ENCODE measurements around the gene PRKAB1.
"Not testable (repeated sequence)": the region's sequence is repeated elsewhere in the genome, so short reads cannot be mapped to it uniquely, and the experiment has no call there.

The PRKAB1 gene, protein sequence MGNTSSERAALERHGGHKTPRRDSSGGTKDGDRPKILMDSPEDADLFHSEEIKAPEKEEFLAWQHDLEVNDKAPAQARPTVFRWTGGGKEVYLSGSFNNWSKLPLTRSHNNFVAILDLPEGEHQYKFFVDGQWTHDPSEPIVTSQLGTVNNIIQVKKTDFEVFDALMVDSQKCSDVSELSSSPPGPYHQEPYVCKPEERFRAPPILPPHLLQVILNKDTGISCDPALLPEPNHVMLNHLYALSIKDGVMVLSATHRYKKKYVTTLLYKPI

DNA sequence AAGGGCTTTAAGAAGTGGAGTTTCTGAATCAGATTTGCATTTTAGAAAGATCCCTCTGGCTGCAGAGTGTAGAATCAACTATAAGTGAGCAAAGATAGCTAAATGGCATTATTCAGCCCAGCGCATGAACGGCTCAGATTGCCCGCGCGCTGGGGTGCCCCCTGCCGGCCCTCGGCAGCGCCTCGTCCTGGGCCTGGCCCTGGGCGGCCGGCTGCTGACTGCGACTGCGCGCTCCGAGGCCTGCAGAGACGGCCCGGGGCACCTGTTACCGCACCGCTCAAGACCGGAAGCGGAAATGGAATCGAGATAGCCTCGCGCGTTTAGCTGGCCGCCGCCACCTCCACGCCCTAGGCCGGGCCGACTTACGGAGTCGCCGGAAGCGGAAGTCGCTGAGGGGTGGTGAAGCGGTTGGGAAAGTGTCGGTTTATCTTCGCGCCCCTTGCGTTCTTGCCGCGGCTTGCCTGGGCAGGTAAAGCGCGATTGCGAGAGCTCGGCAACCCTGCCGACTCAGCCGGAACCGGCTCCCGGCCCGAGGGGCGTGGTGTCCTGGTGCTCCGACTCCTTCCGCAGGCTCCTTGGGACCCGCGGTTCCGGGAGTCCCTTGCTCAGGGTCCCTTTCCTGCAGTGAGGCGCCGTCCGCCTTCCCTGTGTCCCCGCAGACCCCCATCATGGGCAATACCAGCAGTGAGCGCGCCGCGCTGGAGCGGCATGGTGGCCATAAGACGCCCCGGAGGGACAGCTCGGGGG is at the start of gene PRKAB1:
PRKAB1 (plus strand) TSS at position 557 of the 747 bp plus-strand sequence; CDS start at position 669, 112 bp downstream.
- DNase-seq (ENCODE audit: extremely low read depth in 1 of 2, low read depth in 1 of 2): peak; percentile 85 to 89

DNA sequence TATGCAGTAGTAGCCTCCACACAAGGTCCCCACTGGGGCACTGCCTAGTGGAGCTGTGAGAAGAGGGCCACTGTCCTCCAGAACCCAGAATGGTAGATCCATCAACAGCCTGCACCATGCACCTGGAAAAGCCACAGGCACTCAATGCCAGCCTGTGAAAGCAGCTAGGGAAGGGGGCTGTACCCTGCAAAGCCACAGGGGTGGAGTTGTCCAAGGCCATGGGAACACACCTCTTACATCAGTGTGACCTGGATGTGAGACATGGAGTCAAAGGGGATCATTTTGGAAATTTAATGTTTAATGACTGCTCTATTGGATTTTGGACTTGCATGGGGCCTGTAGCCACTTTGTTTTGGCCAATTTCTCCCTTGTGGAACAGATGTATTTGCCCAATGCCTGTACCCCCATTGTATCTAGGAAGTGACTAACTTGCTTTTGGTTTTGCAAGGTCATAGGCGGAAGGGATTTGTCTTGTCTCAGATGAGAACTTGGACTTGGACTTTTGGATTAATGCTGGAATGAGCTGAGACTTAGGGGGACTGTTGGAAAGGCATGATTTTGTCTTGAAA is 49.5 kb upstream of the PRKAB1 start:
- not testable (repeated sequence) for DNase-seq (ENCODE audit: extremely low read depth in 1 of 2, low read depth in 1 of 2)

DNA sequence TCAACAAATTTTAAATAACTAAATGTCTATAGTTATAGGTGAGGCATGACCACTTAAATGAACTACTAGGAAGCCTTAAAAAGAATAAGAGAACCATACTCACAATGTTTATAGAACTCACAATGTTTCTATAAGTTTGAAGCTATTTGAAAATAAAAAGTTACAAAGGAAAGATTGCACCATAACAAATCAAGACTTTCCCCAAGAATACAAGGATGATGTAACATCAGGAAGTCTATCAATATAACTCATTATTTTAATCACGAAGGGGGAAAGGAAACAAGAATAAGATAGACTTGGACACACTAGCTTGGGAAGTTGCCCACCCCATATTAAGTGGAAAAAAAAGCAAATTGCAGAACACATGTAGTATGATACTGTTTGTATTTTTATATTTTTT is 47.4 kb upstream of the PRKAB1 start:
- no peak for DNase-seq (ENCODE audit: extremely low read depth in 1 of 2, low read depth in 1 of 2)

DNA sequence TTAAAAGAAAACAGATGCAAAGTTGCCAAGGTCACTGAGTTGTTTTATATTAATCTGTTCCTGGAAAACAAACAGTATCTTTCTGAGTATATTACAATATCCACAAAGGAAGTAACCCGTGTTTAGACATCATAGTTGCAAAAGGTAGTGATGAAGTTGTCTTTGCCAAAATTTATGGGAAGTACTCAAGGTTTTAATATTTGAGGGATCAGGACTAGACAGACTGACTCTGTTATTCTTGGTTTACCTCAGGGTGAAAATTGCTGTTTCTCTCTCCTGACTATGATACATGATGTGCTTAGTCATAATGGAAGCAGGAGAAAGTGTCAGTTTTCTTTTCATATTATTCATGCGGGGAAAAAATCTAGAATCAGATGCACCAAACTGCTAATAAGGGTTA is 46.1 kb upstream of the PRKAB1 start:
- DNase-seq (ENCODE audit: extremely low read depth in 1 of 2, low read depth in 1 of 2): no peak

DNA sequence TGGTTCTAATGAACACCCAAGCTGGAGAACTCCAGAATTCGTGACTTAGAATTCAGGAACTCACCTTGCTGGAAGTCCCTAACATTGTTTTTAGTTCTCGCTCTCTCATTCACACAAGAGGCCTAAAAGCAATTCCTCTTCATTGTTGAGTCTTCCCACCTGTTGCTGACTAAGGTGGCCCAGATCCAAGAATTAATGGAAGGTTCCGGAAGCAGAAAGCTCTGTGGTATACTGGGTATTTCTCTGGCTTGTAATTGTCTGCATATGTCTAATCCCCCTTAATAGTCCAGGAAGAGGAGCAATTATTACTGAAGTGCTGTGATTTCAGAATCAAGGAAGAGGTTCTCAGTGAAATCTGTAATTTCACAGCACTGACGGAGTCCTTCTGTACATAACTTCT is 43.0 kb upstream of the PRKAB1 start:
- DNase-seq (ENCODE audit: extremely low read depth in 1 of 2, low read depth in 1 of 2): no peak

DNA sequence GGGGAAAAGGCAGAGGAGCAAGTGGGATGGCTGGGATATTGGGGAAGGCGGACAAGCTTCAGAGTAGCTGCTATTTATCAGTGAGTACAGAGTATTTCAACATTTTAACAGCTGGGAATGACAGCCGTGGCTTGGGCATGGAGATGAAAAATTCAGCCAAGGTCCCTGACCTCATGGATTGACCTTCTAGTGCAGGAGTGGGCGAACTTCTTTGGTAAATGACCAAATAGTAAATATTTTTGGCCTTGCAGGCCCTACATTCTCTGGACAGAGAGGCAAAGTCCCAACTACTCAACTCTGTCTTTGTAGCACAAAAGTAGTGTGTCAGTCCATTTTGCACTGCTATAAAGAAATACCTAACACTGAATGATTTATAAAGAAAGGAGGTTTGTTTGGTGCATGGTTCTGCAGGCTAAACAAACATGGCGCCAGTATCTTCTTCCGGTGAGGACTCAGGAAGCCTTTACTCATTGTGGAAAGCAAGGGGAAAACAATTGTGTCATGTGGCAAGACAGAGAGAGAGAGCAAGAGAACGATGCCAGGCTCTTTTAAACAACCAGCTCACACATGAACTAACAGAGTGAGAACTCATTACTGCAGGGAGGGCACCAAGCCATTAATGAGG is 40.8 kb upstream of the PRKAB1 start:
- no peak for DNase-seq (ENCODE audit: extremely low read depth in 1 of 2, low read depth in 1 of 2)

DNA sequence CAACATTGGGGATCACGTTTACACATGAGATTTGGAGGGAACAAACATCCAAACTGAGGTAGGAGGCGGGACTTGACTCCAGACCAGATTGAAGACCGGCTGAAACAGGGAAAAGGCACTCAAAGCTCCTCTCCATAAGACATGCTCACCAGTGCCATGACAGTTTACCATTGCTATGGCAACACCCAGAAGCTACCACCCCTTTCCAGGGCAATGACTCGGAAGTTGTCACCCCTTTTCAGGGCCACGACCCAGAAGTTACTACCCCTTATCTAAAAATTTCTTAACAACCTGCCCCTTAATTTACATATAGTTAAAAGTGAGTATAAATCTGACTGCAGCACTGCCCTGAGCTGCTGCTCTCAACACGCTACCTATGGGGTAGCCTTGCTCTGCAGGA is 40.2 kb upstream of the PRKAB1 start:
- DNase-seq (ENCODE audit: extremely low read depth in 1 of 2, low read depth in 1 of 2): no peak

DNA sequence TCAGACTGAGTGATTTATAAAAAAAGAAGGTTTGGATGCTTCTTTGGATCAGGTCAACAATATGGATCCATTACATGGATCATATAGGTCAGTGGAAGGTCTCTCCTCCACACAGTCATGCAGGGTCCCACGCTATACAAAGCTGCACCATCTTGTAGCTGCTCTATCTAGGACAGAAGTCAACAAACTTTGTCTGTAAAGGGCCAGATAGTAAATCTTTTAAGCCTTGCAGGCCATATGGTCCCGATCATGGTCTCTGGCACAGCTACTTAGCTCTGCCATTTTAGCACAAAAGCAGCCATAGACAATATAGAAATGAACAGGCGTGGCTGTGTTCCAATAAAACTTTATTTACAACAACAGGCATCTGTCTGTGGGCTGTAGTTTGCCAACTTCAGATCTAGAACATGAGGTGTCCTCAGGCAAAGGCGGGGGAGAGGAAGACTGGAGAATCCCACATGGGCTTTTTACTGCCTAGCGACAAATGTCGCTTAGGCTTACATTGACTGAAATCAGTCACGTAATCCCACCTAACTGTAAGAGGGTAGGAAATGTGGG is 37.6 kb upstream of the PRKAB1 start:
- DNase-seq (ENCODE audit: extremely low read depth in 1 of 2, low read depth in 1 of 2): no peak

DNA sequence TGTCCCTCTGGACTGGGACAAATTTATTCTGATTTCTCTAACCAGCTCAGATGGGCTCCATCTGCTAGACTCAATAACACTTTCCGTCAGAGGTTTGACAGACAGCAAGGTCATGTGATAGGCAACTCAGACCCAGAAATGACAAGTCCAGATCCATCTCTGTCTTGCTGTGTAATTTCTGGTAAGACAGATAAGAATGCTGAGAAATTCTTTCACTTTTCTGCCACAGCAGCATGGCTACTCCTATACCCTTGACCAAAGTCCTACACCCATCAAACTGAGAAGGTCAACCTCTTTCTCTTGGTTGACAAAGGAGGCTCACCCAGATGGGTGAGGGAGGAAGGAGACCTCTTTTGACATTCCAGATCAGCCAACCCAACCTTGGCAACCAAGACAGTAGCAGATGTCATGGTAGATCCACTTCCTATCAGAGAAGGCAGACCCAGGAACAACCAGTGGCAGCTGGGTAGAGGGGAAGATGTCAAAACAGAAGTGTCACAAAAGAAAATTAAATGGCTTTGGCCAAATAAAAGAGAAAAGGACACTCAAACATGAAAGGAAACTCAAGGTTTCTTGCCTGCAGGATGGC is 36.9 kb upstream of the PRKAB1 start:
- no peak for DNase-seq (ENCODE audit: extremely low read depth in 1 of 2, low read depth in 1 of 2)

DNA sequence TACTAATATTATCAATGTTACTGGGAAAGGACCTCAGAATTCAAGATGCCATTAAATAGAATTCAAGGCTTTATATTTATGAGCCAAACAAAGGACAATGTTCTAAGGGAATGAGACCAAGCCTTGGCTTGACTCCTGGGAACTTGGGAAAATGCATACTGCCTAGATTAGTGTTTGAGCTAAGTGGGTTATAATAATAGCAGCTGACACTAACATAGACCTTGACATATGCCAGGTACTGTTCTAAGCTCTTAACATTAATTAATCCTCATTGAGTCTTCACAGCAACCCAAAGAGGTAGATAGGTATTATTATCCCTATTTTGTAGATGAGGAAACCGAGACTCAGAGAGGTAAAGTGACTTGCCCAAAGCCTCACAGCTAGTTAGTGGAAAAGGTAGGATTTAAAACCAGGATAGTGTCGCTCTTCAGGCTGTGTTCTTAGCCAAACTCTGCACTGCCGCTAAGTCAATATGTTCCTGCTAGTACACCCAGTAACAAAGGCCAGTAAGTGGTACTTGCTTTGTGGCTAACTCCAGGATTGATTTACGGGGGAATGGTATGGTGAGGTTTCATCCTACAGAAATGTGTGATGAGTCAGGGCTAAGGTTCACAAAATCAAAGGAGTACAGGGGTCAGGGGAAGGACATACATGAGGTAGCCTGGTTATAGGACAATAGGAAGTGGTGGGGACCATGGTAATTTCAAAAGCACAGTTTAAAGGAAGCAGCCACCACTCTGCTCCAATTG is 35.8 kb upstream of the PRKAB1 start:
- no peak for DNase-seq (ENCODE audit: extremely low read depth in 1 of 2, low read depth in 1 of 2)

DNA sequence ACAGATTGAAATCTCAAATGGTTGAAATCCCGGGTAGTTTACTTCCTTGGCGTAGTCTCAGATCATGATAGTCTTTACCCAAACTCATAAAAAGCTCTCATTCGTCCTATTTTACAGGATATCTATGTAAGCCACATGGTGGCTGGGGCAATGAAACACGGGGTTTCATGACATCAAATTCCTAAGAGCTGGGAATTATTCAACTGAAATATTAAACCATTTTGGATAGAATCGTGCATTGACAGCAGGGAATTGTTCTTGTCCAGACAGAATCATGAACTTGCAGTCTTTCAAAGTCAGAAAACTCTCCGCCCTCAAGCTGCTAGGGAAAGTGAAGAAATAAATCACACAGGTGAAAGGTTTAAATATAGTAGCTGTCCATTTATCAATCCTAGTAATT is 33.2 kb upstream of the PRKAB1 start:
- DNase-seq (ENCODE audit: extremely low read depth in 1 of 2, low read depth in 1 of 2): no peak

DNA sequence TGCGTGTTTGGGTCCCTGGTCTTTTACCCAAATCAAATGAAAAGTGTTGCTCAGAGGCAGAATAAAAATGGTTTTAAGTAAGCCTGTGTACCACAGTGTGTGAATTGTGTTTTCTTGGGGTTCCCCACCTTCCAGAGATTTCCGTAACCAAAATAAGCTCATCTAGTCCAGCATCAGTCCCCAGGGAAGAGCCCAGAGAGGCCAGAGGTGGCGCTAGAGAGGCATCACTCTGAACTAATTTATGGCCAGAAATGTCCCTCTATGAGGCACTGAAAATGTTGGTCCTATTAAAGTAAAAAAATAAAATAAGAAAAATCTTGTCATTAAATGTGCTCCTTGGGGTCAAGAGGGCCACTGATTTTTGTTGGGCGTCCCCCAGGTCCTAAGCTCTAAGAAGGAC is 24.9 kb upstream of the PRKAB1 start:
- no peak for DNase-seq (ENCODE audit: extremely low read depth in 1 of 2, low read depth in 1 of 2)

DNA sequence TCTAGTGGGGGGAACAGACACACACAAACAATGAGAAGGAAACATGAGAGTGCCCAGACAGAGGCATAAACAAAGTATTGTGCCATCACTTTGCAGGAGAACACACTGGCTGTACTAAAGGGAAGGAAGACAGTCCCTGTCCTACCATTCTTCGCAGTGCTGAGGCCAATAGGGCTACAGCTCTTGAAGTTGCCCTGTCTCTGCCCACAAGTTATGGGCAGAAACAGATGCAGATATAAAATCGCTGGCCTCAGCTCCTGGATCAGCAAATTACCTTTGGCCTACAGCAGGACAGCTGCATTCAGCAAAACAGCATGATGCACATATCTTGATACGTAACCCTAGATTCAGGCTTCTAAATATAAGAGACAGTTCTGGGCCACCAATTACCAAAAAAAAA is 23.0 kb upstream of the PRKAB1 start:
- no peak for DNase-seq (ENCODE audit: extremely low read depth in 1 of 2, low read depth in 1 of 2)

DNA sequence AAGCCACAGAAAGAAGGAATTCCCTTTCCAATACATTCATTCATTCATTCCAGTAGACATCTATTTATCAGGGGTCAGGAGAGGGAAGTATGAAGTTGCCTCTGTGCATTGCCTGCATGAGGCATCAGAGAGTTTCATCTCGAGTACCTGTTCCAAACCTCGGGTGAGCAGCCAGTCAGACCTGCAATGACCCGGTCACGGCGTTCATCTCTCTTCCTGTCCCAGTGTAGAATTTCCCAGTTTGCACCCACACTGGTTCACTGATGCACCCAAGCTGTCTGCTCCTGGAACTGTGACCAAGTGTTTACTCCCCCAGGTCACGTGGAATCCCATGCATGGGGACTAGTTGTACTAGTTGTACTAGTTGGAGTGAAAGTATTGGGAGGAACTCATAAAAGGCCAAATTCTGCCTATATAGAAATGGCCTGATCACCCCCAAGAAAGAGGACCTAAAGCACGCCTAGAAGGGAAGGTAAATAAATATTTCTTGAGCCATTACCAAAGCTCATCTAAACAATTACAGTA is 22.3 kb upstream of the PRKAB1 start:
- no peak for DNase-seq (ENCODE audit: extremely low read depth in 1 of 2, low read depth in 1 of 2)

DNA sequence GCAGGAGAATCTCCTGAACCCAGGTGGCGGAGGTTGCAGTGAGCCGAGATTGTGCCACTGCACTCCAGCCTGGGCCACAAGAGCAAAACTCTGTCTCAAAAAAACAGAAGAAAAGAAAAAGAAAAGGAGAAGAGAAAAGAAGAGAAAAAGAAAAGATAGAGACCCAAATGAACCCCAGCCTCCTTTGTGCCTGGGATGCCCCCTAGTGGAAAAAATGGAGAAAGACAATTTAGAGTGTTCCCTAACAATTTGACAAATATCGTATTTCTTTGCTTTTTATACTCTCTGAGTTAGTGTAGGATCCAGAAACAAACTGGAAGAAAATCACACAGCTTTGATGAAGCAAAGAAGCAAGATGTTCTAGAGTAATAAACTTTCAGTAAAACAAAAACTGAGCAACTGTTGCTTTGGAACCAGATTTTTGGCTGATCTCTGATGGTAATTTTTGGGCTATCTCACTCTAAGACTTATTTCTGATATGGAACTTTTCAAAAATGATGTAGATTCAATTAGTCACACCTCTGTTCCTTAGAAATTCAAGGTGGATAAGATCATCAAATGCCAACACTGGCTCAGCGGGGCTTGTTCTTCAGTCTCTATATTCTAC is 18.6 kb upstream of the PRKAB1 start:
- DNase-seq (ENCODE audit: extremely low read depth in 1 of 2, low read depth in 1 of 2): no peak

DNA sequence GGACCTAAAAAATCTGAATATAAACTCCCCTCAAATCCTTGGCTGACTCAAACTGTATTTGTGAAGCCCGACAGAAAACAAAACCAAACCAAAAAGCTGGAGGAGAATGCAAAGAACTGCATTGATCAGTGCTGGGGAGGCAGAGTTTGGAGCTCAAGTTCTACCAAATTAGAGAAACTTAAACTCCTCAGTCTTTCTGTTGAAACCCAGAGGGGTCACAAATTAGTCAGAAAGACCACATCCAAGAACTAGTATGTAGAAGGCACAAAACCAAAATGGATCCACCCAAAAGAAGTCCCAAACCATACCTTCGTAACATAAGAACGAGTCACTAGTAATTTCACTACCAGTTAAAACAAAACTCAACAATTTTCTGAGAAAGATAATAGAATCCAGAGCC is 15.3 kb upstream of the PRKAB1 start:
- DNase-seq (ENCODE audit: extremely low read depth in 1 of 2, low read depth in 1 of 2): no peak

DNA sequence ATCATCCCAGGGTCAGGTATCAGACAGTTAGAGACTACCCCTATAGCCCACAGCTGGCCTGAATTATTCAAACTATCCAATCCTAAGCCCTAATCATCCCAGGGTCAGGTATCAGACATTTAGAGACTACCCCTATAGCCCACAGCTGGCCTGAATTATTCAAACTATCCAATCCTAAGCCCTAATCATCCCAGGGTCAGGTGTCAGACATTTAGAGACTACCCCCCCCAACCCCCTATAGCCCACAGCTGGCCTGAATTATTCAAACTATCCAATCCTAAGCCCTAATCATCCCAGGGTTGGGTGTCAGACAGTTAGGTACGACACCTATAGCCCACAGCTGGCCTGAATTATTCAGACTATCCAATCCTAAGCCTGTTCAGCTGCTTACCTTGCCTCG is 10.9 kb upstream of the PRKAB1 start:
- not testable (repeated sequence) for DNase-seq (ENCODE audit: extremely low read depth in 1 of 2, low read depth in 1 of 2)

DNA sequence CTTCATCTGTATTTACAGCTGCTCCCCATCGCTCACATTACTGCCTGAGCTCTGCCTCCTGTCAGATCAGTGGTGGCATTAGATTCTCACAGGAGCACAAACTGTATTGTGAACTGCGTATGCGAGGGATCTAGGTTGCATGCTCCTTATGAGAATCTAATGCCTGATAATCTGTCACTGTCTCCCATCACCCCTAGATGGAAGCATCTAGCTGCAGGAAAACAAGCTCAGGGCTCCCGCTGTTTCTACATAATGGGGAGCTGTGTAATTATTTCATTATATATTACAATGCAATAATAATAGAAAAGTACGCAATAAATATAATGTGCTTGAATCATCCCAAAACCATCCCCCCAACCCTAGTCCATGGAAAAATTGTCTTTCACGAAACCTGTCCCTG is 9.8 kb upstream of the PRKAB1 start:
- DNase-seq (ENCODE audit: extremely low read depth in 1 of 2, low read depth in 1 of 2): not testable (repeated sequence)

DNA sequence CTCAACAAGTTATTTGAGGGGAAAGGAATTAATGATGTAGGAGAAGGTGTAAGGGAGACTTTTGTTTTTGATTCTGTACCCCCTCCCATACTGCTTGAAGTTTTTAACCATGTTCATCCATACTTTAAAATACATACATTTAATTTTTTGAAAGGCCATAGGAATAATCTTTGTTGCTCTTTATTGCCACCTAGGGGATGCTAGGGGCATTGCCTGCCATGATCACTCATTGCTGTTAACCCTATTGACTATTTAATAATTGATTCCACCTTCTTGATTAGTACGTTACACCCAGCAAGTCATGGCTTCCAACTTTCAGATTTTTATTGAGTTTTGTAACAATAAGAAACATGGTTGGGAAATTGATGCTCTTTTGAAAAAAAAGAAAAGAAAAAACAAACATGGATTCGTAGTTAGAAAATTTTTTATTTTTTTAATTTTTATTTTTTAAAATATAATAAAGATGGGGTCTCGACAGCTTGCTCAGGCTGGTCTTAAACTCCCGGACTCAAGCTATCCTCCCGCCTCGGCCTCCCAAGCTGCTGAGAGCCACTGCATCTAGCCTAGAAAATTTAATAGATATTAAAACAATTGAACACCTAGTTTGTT is 8.5 kb upstream of the PRKAB1 start:
- DNase-seq (ENCODE audit: extremely low read depth in 1 of 2, low read depth in 1 of 2): peak in 1 of 2 donors; percentile 8
